ENCODE results near the gene TAB2.

GRCh38 chr6:149366267-149366921 lies 48.9 kb downstream of the TAB2 start:
- TF ChIP-seq KLF10 (CRISPR knock-in tag; IDR thresholded peaks at IDR 0.05): no peak
- no peak for TF ChIP-seq EZH2 (IDR thresholded peaks at IDR 0.05; ENCODE audit: borderline replicate concordance, low read depth, low read length)
- TF ChIP-seq FOXM1 (IDR thresholded peaks at IDR 0.05; ENCODE audit: low read depth): no peak
- no peak for TF ChIP-seq FOXM1 (CRISPR knock-in tag; IDR thresholded peaks at IDR 0.05; ENCODE audit: low read depth)
- TF ChIP-seq CBX2 (IDR thresholded peaks at IDR 0.05; ENCODE audit: insufficient read depth, low read length, poor library complexity, severe bottlenecking): no peak
- TF ChIP-seq POLR2A (conservative IDR thresholded peaks at IDR 0.05): no peak
- no peak for TF ChIP-seq NEUROD1 (IDR thresholded peaks at IDR 0.05; ENCODE audit: borderline replicate concordance, low read depth, low read length, partially characterized antibody)
- no peak for TF ChIP-seq CTCF (IDR thresholded peaks at IDR 0.05 in 2 of 3, conservative IDR thresholded peaks at IDR 0.05 in 1 of 3; ENCODE audit: insufficient read depth in 2 of 3, low read depth in 1 of 3, low read length in 3 of 3)
- no peak for TF ChIP-seq HMG20B (CRISPR knock-in tag; IDR thresholded peaks at IDR 0.05)
- no peak for TF ChIP-seq ZNF274 (IDR thresholded peaks at IDR 0.05; ENCODE audit: borderline replicate concordance, low read depth, low read length)
- TF ChIP-seq NFE2 (IDR thresholded peaks at IDR 0.05; ENCODE audit: low read depth): no peak
